PC-9 (cell line): ENCODE data around the gene ST8SIA3.

Source experiments
- EZH2 ChIP-seq: fragments of 200-600 bp; sonication (generic); IDR thresholded peaks from 2 replicates; pipeline ENCODE4 v1.8.0; 2017; ENCODE audit warnings: antibody characterized with exemption, low read depth
- TF ChIP-seq, protein P1 (sequence below): fragments of 200-600 bp; sonication (generic); conservative IDR thresholded peaks from 2 replicates; pipeline ENCODE4 v1.6.1; 2017; ENCODE audit warnings: mixed run types, antibody characterized with exemption, mild to moderate bottlenecking, moderate library complexity

DNA sequence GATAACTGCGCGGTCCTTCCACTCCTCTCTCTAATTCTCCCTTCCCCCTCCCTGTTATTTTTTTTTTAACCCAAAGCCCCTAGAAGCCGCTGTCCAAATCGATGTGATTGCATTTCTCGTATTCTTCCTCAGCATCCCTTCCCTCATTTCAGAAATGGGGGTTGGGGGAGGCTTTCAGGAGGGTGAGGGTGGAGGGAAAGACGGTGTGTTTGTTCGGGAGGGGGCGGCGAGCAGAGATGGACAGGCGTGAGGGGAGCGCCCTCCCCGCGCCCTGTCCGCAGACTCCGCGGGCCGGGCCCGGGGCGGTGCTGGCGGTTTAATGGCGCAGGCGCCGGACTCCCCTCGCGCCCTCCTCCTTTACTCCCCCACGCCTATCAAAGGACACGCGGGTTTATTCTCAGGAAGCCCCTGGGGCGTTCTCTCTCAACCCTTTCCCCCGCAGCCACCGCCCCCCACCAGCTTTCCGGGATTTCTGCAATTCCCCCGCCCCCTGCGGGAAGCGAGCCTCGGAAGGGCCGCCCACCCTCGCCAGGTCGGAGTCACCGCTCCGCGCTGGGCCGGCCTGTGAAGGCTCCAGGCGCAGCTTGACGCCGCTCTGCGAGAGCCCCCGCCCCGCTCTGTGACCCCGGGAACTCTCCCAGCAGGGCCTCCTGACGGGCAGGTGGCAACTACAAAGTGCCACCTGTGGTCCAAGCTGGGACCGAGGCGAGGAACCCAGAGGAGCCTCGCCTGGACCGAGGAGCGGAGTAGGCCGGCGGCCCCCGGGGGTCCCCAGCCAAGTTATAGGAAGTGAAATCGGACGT lies 981 bp downstream of the ST8SIA3 start:
- TF ChIP-seq, protein P1, sequence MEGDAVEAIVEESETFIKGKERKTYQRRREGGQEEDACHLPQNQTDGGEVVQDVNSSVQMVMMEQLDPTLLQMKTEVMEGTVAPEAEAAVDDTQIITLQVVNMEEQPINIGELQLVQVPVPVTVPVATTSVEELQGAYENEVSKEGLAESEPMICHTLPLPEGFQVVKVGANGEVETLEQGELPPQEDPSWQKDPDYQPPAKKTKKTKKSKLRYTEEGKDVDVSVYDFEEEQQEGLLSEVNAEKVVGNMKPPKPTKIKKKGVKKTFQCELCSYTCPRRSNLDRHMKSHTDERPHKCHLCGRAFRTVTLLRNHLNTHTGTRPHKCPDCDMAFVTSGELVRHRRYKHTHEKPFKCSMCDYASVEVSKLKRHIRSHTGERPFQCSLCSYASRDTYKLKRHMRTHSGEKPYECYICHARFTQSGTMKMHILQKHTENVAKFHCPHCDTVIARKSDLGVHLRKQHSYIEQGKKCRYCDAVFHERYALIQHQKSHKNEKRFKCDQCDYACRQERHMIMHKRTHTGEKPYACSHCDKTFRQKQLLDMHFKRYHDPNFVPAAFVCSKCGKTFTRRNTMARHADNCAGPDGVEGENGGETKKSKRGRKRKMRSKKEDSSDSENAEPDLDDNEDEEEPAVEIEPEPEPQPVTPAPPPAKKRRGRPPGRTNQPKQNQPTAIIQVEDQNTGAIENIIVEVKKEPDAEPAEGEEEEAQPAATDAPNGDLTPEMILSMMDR = no peak
- no peak for TF ChIP-seq EZH2
